HCT116 (cell line): ENCODE results near the gene RIN1. TPM values are rescaled to one million over a fixed set of nuclear protein-coding genes. Genes with fewer than 3 reads are reported as not detected.

Experiments
- ATAC-seq: fragments of 200-7000 bp; cut with Tn5 transposase; 2 replicates; pipeline ENCODE4 v1.9.1; 2020; ENCODE audit warnings: mild to moderate bottlenecking, moderate library complexity
- BruUV-seq: library from RNA; stranded (reverse); fragments of 400-500 nt; replicated peaks from 2 replicates; lab custom pipeline; 2021; lab: Mats Ljungman, UMichigan
- CTCF ChIA-PET: fragments of 300-600 bp; sonication (Branson Sonifier 250); formaldehyde crosslinking; loops from one replicate; lab custom pipeline; 2021; ENCODE audit warnings: antibody characterized with exemption; lab: Charles Lee
- POLR2A ChIA-PET: fragments of 300-600, 350-600 bp; sonication (Branson Sonifier 250); formaldehyde crosslinking; loops from one replicate; lab custom pipeline; 2021; ENCODE audit warnings: antibody characterized with exemption; lab: Charles Lee
- RAD21 ChIA-PET, 2 experiments: fragments of 300-600 bp; sonication (Branson Sonifier 250); formaldehyde crosslinking; loops; one replicate each; lab custom pipeline; 2023; ENCODE audit warnings: low total read pairs in 2 of 2; ENCODE audit not compliant: uncharacterized antibody in 2 of 2, unreplicated experiment in 2 of 2, low non-redundant PET in 1 of 2; lab: Charles Lee
- DNase-seq: peaks from one replicate; pipeline ENCODE4 v3.0.0-alpha.2; 2010; ENCODE audit warnings: low read depth, low spot score
- H2AFZ ChIP-seq: fragments of 200-600 bp; shearing (Covaris generic), sonication (generic); 2 replicates; pipeline ENCODE4 v1.6.1; 2017; ENCODE audit warnings: low read depth, mixed run types, mixed read lengths, antibody characterized with exemption, low read length; ENCODE audit not compliant: poor library complexity, severe bottlenecking
- H3K27ac ChIP-seq: 2 replicates; pipeline ENCODE4 v1.5.1; 2012; ENCODE audit warnings: low read depth, low read length
- H3K27me3 ChIP-seq: fragments of 200-600 bp; sonication (generic); 2 replicates; pipeline ENCODE4 v1.6.1; 2016; ENCODE audit warnings: mixed run types, low read length, mixed read lengths; ENCODE audit not compliant: insufficient read depth
- H3K36me3 ChIP-seq, 2 experiments: fragments of 200-500 bp in 1 of 2; fragments of 200-600 bp in 1 of 2; sonication (Bioruptor generic) in 1 of 2; sonication (generic) in 1 of 2; 2 replicates each; pipeline versions ENCODE4 v1.5.1 to v1.6.1; 2014 to 2016; ENCODE audit warnings: low read length in 2 of 2, inconsistent platforms in 1 of 2, mixed read lengths in 1 of 2, mixed run types in 1 of 2; ENCODE audit not compliant: insufficient read depth in 2 of 2, control insufficient read depth in 1 of 2
- H3K4me1 ChIP-seq, 2 experiments: fragments of 200-600 bp in 1 of 2; sonication (generic) in 1 of 2; 2 replicates each; pipeline versions ENCODE4 v1.5.1 to v1.6.1; 2012 to 2017; ENCODE audit warnings: low read length in 2 of 2, inconsistent platforms in 1 of 2, mild to moderate bottlenecking in 1 of 2, mixed read lengths in 1 of 2, mixed run types in 1 of 2, moderate library complexity in 1 of 2; ENCODE audit not compliant: insufficient read depth in 2 of 2, control insufficient read depth in 1 of 2
- H3K4me2 ChIP-seq: fragments of 200-600 bp; sonication (generic); 2 replicates; pipeline ENCODE4 v1.6.1; 2017; ENCODE audit warnings: mixed run types, low read length, mixed read lengths
- H3K4me3 ChIP-seq, 2 experiments: fragments of 200-600 bp in 1 of 2; sonication (generic) in 1 of 2; replicated peaks in 1 of 2; 2 replicates each; pipeline ENCODE4 v1.5.1; 2011 to 2016; ENCODE audit warnings: low read length in 2 of 2, control low read depth in 1 of 2, low read depth in 1 of 2, mild to moderate bottlenecking in 1 of 2, mixed read lengths in 1 of 2, mixed run types in 1 of 2
- H3K79me2 ChIP-seq: fragments of 200-600 bp; sonication (generic); 2 replicates; pipeline ENCODE4 v1.6.1; 2017; ENCODE audit warnings: mild to moderate bottlenecking, mixed run types, low read length, moderate library complexity, mixed read lengths; ENCODE audit not compliant: insufficient read depth
- H3K9ac ChIP-seq: fragments of 200-600 bp; sonication (generic); 2 replicates; pipeline ENCODE4 v1.6.1; 2016; ENCODE audit warnings: low read length, mixed read lengths
- H3K9me2 ChIP-seq: fragments of 200-600 bp; sonication (generic), shearing (Covaris generic); 2 replicates; pipeline ENCODE4 v1.6.1; 2017; ENCODE audit warnings: mixed run types, mild to moderate bottlenecking, moderate library complexity; ENCODE audit not compliant: insufficient read depth
- H3K9me3 ChIP-seq, 2 experiments: fragments of 200-500 bp in 1 of 2; fragments of 200-600 bp in 1 of 2; sonication (Bioruptor generic) in 1 of 2; sonication (generic) in 1 of 2; 2 replicates each; pipeline ENCODE4 v1.6.1; 2014 to 2017; ENCODE audit warnings: low read length in 2 of 2, mixed read lengths in 2 of 2, inconsistent platforms in 1 of 2, low read depth in 1 of 2, mild to moderate bottlenecking in 1 of 2, mixed run types in 1 of 2, moderate library complexity in 1 of 2; ENCODE audit not compliant: control insufficient read depth in 1 of 2, insufficient read depth in 1 of 2
- H4K20me1 ChIP-seq: fragments of 200-600 bp; sonication (generic), shearing (Covaris generic); 2 replicates; pipeline ENCODE4 v1.6.1; 2017; ENCODE audit warnings: mixed run types, mild to moderate bottlenecking, moderate library complexity; ENCODE audit not compliant: insufficient read depth
- EGR1 ChIP-seq: IDR thresholded peaks from 2 replicates; pipeline ENCODE4 v1.6.1; 2012; ENCODE audit warnings: low read depth
- EZH2 ChIP-seq: fragments of 200-600 bp; sonication (generic); IDR thresholded peaks from 2 replicates; pipeline ENCODE4 v1.6.1; 2017; ENCODE audit warnings: antibody characterized with exemption, mixed run types
- EZH2phosphoT487 ChIP-seq: fragments of 200-600 bp; IDR thresholded peaks from 2 replicates; pipeline ENCODE4 v1.6.1; 2018; ENCODE audit warnings: antibody characterized with exemption, borderline replicate concordance
- POLR2AphosphoS5 ChIP-seq: IDR thresholded peaks from 2 replicates; pipeline ENCODE4 v1.6.1; 2011; ENCODE audit warnings: mild to moderate bottlenecking, low read depth, low read length, moderate library complexity
- RAD21 ChIP-seq: IDR thresholded peaks from 2 replicates; pipeline ENCODE4 v1.6.1; 2012; ENCODE audit warnings: low read depth, mild to moderate bottlenecking
- SRF ChIP-seq: IDR thresholded peaks from 2 replicates; pipeline ENCODE4 v1.6.1; 2012; ENCODE audit warnings: low read depth
- intact Hi-C: fragments of 100-400 bp; cut with micrococcal nuclease; formaldehyde crosslinking; loops from 2 replicates; pipeline ENCODE4 v1.10.0; 2022
- total RNA-seq: library from RNA; stranded (reverse); gene quantifications from one replicate; pipeline ENCODE4 v1.2.1, GENCODE V29; 2021; ENCODE audit not compliant: unreplicated experiment
- TF ChIP-seq, protein P1 (sequence below): IDR thresholded peaks from 2 replicates; pipeline ENCODE4 v1.6.1; 2012
- TF ChIP-seq, protein P2 (sequence below): IDR thresholded peaks from 2 replicates; pipeline ENCODE4 v1.6.1; 2011; ENCODE audit warnings: mild to moderate bottlenecking, low read length, moderate library complexity; ENCODE audit not compliant: insufficient replicate concordance; ENCODE audit errors: extremely low read depth

Gene RIN1
- total RNA-seq, 1 experiment from 2014 or later, result 38.7 TPM

DNA sequence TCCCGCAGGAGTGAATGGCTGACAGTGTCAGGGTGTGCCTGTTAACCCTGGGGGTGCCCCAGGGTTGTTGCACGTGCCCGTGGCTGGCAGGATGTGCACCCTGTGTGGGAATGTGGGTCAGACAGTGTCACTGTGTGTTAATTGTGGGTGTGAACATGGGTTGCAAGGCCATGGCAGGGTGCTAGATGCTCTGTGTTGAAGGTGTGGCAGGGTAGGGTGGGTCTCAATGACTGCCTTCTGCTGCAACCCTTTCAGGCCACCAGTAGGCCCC, 8.3 kb downstream of the RIN1 start:
- H3K9me2 ChIP-seq, result no peaks in the 10 kb centered on the region
- no peak for DNase-seq
- H3K27me3 ChIP-seq, result no peaks in the 10 kb centered on the region
- ChIA-PET CTCF (no interaction called here), RAD21 (no interaction called here)
- no peaks in the 10 kb centered on the region for H4K20me1 ChIP-seq
- intact Hi-C loops, result loop anchor here (1.0 kb wide), 1 partner anchor 16 kb away; no protein-coding TSS in a partner anchor
- TF ChIP-seq RAD21, result no peak
- no peak for TF ChIP-seq EZH2
- TF ChIP-seq, protein P1, sequence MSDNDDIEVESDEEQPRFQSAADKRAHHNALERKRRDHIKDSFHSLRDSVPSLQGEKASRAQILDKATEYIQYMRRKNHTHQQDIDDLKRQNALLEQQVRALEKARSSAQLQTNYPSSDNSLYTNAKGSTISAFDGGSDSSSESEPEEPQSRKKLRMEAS, result no peak
- no peak for TF ChIP-seq SRF
- no peak for TF ChIP-seq POLR2AphosphoS5
- TF ChIP-seq, protein P2, sequence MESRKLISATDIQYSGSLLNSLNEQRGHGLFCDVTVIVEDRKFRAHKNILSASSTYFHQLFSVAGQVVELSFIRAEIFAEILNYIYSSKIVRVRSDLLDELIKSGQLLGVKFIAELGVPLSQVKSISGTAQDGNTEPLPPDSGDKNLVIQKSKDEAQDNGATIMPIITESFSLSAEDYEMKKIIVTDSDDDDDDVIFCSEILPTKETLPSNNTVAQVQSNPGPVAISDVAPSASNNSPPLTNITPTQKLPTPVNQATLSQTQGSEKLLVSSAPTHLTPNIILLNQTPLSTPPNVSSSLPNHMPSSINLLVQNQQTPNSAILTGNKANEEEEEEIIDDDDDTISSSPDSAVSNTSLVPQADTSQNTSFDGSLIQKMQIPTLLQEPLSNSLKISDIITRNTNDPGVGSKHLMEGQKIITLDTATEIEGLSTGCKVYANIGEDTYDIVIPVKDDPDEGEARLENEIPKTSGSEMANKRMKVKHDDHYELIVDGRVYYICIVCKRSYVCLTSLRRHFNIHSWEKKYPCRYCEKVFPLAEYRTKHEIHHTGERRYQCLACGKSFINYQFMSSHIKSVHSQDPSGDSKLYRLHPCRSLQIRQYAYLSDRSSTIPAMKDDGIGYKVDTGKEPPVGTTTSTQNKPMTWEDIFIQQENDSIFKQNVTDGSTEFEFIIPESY, result no peak
- TF ChIP-seq EGR1, result no peak
- TF ChIP-seq EZH2phosphoT487, result no peak
- TF ChIP-seq, all 23 proteins: peak for 0
- H3K4me2 ChIP-seq, result peak overlapping the region; percentile 73
- H3K27ac ChIP-seq, result peak overlapping the region; percentile 41; the same call in 1 of the 2 replicates
- peaks cover 0 to 11% of the 10 kb centered on the region in 2 experiments; a peak in 1 of 4 replicates for H3K36me3 ChIP-seq
- BruUV-seq, result no TSS peak
- H2AFZ ChIP-seq, result no peak overlapping the region
- no peaks in the 10 kb centered on the region for H3K9me3 ChIP-seq
- H3K4me3 ChIP-seq, result no peak overlapping the region
- ATAC-seq, result peak; percentile 47
- H3K9ac ChIP-seq, result peak overlapping the region; percentile 56
- POLR2A ChIA-PET, result no interaction called here
- no peaks in the 10 kb centered on the region for H3K79me2 ChIP-seq
- H3K4me1 ChIP-seq, result peaks cover 17 to 57% of the 10 kb centered on the region in 2 experiments
